Testis (tissue), 2 donors: ENCODE measurements around the gene ALG3.

Experiments
- CTCF ChIP-seq, 3 experiments: fragments of 450-650 bp in 2 of 3; fragments of 200-600 bp in 1 of 3; sonication (generic) in 1 of 3; IDR thresholded peaks; one replicate each; pipeline ENCODE4 v1.5.1; 2016 to 2019; ENCODE audit warnings: antibody characterized with exemption in 3 of 3, mild to moderate bottlenecking in 2 of 3, moderate library complexity in 1 of 3
- POLR2A ChIP-seq: fragments of 450-650 bp; IDR thresholded peaks from one replicate; pipeline ENCODE4 v1.6.1; 2017; ENCODE audit warnings: antibody characterized with exemption, mild to moderate bottlenecking, moderate library complexity

- TF ChIP-seq POLR2A (no peak), CTCF (IDR thresholded peaks at IDR 0.05) (no peak)
Measured at GRCh38 chr3:184238246-184238818, 10.4 kb downstream of the ALG3 start.
